ENCODE measurements around the gene SFT2D2.

The SFT2D2 gene

DNA sequence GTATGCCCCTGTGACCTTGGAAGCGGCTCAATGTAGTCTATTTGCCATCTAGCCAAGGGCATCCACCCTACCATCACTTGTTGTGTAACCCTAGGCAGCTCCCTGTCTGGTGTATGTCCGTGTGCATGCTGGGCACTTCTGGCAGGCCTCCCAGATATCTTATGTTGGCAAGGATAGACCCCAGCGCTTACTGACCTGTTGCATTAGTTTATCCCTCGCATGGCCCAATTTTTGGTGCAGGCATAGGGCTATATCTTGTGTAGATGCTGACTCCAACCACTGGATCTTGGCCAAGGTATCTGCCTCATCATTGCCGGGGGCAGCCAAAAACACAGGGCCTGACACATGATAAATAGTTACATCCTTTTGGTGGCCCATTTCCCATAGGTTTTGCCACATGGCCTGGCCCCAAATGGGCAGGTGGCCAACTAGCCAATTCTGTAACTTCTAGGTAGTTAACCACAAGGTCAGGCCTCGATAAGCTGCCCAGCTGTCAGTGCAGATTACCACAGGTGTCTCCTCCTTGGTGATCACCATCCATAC is 40.9 kb downstream of the SFT2D2 start:
- FAIRE-seq = no peak

DNA sequence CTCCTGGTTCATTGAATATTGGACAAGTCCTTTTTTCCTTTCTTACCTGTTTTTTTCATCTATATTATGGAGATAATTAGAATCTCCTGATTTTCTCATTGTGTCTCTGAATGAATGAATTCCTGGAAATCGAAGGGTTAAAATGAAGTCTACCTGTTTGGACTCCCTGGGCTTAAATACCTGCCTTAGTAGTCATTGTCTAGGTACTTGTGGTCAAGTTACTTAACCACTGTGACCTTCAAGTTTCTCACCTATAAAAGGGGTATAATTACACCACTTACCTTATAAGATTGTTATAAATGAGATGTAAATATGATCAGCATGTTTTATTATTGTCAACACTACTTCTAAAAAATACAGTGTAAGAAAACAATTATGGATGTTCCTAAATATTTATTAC is 45.8 kb downstream of the SFT2D2 start:
- FAIRE-seq = no peak

DNA sequence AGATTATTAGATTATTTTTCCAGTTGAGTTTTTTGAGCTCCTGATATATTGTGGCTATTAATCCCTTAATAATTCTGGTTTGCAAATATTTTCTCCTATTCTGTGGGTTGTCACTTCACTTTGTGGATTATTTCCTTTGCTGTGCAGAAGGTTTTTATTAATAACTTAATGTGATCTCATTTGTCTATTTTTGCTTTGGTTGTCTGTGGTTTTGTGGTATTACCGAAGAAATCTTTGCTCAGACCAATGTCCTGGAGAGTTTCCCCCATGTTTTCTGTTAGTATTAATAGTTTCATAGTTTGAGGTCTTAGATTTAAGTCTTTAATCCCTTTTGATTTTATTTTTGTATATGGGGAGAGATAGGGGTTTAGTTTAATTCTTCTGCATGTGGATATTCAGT is 47.8 kb downstream of the SFT2D2 start:
- no peak for FAIRE-seq

DNA sequence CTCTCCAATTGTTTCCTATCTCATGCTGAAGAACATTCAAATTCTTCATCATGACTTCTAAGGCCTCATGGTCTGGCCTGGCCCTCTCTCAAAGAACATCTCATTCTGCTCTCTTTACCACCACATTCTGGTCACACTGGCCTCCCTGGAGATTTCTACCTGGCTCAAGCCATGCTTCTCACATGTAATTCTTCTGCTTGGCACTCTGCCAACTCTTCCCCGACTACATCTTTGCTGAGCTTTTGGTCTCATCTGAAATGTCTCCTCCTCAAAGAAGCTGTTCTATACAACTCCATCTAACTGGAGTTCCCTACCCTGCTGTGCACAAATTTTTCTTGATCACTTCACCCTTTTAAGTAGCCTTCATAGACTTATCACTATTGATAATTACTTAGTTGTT is 53.4 kb downstream of the SFT2D2 start:
- no peak for FAIRE-seq

DNA sequence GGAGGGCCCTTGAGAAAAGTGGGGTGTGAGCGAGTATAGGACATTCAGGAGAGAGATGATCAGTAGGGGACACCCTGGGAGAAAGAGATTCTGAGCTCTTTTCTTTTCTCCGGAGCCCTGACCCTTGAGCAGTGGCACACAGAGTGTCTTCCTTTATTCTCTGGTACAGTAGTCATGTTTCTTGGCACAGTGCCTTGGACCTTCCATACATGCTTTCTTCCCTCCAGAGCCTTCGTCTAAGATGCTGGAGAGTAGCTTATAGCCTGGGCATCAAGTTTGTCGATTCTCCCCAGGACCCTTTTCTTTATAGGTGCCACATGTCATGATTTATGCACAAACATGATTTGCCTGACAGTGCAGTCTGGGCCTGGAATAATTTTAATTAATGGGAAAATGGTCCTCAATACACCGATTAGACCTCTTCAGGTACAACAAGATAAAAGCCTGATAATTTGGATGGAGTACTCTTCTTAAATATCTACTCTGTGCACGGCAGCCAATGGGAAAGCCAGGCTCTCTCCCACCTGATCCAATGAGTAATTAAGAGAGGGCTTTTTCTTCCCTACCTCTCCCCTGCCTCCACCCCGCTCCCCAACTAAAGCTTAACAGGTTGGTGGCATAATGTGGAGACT is 54.6 kb downstream of the SFT2D2 start, which contains the start of gene TBX19:
TSS of gene TBX19 (plus strand) at position 582 of the 632 bp plus-strand sequence. CDS start 214 bp downstream, outside the sequence.
- FAIRE-seq = no peak

DNA sequence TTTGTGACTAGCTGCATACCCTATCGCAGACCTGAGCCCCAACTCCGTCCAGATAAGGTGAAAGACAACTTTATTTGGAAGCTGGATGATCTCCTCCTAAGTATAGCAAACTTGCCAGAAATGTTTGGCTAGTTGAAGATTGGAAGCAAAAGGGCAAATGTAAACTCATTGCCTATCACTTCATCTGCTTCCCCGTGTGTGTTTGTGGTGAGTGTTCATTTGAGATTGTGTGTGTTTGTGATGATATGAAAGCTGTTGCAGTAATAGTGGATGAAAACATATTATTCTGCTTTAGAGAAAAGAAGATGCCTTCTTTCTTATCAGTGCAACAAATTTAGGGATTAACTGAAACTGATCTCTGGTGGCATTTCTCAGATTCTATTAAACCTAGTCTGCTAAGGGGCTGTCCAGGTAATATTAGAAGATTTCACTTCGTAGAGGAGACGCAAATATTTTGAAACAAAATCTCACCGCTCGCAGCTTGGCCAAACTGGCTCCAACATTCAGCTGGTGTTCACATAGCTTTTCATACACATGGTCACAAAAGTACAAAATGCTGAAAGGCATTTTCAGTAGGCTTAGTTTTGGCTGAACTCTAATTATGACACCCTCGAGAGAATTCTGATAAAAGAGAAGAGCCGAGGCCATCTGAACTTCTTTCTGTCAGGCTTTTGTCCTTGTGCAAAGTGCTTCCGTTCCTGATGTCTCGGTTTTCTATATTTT is 56.0 kb downstream of the SFT2D2 start:
- no peak for FAIRE-seq

DNA sequence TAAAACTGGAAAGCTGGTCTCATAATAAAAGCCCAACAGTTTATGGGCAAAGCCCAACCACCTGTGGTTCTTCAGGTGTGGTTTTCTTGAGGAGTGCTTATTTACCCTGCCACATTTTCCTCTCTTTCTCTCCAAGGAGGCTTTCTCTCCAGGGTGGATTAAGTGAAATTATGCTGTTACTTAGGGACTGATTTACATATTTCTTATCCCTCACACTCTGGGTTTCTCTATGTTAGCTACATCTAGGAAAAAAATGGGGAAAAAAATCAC is 59.7 kb downstream of the SFT2D2 start:
- FAIRE-seq = no peak

DNA sequence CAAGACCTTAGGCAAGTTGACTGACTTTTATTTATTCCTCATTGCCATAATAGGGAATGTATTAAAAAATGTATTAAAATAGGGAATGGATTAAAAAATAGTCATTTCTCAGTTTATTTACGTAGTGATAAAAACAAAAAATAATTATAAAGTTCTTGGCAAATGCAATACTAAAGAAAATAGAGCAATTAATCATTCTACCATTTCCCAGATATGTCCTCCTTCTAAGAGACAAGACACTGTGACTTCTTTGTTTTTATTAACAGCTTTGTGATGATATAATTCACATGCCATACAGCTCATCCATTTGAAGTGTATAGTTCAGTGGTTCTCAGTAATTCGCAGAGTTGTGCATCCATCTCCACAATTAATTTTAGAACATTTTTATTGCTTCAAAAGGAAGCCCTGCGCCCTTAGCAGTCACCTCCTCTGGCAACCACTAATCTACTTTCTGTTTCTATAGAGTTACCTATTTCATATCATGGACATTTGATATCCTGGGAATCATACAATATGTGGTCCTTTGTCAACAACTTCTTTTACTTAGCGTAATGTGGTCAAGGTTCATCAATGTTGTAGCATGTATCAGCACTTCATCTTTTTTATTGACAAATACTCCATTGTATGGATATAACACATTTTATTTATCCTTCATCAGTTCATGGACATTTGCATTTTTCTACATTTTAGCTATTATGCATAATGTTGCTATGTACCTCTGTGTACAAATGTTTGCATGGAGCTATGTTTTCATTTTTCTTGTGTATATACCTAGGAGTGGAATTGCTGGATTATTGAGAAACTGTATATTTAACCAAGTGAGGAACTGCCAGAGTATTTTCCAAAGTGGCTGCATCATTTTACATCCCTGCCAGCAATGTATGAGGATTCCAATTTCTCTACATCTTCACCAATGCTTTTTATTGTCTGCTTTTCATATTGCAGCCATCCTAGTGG is 60.4 kb downstream of the SFT2D2 start:
- no peak for FAIRE-seq

DNA sequence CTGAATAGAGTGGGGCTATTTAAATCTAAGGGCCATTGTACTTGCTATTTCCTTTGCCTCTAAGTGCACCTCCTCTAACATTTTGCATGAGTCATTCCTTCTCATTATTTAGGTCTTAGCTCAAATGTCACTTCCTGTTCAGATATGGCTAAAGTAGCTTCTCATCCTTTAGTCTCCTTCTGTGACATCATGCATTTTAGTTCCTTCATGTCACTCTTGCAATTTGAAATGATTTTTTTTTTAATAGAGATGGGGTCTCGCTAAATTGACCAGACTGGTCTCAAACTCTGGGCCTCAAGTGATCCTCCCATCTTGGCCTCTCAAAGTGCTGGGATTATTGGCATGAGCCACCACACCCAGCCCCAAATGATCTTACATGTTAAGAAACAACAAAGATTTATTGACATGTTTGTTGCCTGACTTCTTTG is 61.4 kb downstream of the SFT2D2 start:
- FAIRE-seq = no peak

DNA sequence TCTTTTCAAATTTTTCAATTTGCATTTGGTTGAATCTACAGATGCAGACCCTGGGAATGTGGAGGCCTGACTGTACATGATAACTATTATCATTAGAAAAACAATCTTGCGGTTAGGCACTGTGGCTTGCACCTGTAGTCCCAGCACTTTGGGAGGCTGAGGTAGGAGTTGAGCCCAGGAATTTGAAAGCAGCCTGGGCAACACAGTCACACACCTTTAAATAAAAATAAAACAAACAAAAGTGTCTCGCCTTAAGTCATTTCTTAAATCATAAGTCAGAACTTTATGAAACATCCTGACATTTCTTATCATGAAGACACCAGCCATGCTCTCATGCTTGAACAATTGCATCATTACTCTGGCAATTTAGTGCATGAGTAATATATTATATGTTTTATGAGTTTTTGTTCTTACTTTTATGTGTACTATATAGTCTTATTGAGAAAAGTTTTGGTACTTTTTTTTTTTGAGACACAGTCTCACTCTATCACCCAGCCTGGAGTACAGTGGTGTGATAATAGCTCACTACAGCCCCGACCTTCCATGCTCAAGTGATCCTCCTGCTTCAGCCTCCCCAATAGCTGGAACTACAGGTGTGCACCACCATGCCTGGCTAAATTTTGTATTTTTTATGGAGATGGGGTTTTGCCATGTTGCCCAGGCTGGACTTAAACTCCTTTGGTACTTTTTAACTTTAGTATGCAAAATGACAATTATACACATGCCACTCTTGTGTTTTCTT is 62.7 kb downstream of the SFT2D2 start:
- no peak for FAIRE-seq

DNA sequence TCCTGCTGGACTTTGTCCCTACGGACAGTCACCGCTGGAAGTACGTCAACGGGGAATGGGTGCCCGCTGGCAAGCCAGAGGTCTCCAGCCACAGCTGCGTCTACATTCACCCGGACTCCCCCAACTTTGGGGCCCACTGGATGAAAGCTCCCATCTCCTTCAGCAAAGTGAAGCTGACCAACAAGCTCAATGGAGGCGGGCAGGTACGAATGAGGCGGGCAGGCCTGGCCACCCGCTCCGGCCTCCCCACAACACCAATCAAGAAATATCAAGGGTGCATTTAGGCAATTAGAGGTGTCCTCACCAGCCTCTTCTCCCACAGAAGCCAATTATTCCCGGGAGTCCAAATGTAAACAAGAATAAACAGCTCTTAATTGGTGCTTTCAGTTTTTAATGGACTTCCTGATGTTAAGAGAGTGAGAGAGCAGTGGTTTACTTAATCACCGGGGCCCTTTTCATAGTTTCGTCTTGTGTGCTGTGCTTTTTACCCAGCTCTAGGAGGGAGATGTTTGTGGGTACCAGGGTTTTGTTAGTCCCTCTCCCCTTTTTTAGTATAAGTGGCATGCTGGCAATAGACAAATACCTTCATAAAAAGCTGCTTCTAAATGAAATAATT is 65.5 kb downstream of the SFT2D2 start:
- no peak for FAIRE-seq

DNA sequence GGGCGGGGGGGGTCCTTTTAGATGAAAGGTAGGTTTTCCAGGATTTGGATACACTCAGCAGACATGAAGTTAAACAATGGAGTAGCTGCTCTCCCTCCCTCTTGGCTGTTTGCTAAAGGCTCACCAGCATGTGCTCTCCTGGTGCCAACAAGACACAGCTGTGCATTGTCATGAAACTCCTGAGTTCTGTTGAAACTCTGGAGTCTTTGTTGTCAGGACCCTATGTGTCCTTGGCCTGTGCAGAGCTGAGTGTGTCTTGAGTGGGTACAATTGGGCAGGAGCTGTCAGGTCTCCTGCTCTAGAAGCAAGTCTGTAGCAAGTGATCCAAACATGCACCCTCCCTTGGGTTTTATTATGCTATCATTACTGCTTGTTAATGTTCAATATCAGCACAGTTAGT is 67.6 kb downstream of the SFT2D2 start:
- FAIRE-seq = no peak

DNA sequence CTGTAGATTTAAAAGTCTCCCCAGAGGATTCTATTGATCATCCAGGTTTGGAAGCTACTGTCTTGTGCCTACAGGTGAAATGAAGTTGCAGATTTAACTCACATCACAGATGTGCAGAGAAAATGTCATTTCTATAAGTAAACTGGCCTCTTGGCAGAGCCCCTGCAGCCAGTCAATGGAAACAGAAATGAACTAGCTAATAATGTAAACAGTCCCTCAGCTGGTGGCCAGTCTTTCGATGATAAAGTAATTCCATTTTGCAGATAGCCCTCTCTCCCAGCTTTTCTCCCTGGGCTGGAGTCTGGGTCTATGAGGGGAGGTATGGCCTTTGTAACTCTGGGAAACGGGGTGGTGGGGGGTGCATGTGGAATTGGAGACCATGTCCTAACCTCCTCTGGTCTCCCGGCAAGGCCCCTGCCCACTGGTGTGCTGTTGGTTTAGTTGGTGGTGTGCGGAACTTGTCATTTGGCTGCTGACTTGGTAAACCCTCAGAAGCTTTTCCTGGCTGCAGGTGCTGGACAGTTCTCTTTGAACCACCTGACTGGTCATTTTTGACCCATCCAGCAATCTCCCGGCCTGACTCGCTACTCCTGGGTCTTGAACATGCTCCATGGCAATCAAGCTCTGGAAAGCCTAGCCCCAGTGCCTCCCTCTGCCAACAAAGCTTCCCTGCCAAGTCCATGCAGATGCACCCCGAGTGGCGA is 69.8 kb downstream of the SFT2D2 start:
- FAIRE-seq = no peak

DNA sequence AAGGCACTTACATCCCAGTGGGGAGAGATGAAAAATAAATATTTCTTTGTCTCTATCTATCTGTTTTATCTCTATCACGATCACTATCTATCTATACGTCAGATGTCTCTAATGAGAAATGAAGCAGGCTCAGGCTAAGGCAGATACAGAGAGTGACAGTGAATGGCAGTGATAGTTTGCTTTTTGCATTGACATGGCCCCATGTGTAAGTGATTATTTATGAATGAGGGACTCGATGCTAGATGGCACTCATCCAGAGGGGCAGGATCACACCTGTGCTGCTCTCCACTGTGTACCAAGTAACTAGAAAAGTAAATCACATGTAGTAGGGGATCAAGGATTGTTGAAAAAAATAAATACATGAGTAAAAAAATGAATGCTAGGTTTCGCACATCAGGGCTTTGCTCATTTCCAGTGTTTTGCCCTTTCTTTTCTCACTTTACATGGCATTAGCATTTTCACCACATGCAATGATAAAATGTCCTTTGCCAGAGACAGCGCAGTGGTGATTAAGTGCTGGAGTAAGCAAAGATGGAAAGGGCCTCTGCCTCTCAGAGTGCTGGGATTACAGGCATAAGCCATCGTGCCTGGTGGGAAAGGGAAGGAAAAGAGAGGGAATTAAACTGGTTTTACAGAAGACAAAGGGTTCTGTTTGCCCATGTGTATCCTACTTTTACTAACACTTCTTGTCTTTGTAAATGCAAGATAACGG is 71.4 kb downstream of the SFT2D2 start:
- no peak for FAIRE-seq

DNA sequence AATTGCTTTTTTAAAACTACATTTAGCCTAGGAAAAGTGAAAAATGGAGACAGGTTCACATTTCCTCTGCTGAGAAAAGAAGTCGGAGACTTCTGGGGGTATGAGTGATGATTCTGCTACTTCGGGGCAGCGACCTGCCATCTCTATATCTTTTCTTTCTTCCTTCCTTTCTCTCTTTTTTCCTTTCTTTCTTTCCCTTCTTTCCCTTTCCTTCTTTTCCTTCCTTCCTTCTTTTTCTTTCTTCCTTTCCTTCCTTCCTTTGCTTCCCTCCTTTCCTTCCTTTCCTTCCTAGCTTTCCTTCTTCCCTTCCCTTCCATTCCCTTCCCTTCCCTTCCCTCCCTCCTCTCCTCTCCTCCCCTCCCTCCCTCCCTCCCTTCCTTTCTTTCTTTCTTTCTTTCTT is 72.6 kb downstream of the SFT2D2 start:
- FAIRE-seq = no peak

DNA sequence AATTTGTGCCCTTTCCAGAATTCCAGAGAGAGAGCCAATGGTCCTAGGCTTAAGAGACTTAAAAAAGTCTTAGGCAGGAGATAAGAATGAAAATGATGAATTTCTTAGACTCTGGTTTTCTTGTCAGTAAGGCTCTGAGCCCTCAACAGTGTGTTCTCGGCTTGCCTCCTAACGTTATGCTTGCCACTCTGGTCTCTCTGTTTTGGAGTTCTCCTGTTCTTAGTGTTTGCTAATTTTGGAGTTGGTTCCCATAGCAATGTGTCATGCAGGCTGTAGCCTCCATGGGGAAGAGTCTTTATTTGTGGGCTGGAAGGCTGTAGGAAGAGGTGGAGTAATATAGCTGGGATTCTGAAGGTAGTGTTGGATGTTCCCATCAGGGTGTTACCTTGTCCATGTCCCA is 74.8 kb downstream of the SFT2D2 start:
- FAIRE-seq = no peak

DNA sequence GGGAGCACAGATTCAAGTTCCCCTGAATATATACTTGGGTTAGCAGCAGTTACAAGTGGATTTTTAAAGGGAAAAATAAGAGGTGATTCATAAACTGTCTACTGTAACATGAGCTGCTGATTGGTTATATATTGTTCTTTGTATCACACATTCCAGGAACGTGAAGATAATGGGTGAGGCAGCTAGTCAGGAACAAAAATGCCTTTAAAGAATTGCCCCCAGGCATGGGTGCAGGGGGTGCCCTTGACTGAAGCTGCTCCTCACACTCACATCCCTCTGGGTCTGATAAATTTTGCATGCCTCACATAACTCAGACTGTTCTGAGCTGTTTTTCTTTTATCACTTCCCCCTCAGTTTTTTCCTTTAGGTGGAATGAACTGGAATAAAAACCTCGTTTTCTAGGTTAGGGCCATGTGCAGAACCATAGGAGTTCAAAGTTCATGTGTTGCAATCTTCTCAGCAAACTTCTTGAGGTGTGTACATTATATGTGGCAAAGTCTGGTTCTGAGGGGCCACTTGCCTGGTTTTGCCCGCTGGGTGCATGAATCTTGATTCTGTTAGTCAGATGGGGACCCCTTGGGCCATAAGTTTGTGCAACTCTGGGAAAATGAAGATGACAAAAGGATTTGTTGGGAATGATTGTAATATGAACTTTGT is 76.0 kb downstream of the SFT2D2 start:
- no peak for FAIRE-seq

All from endometrium (tissue), 2 donors.